HL-60 (cell line): ENCODE data around the gene F7.

ENCODE experiments used
- POLR2AphosphoS5 ChIP-seq: IDR thresholded peaks from 2 replicates; pipeline ENCODE4 v1.6.1; 2012; ENCODE audit warnings: low read depth
- REST ChIP-seq: IDR thresholded peaks from 2 replicates; pipeline ENCODE4 v1.6.1; 2012; ENCODE audit warnings: low read depth; ENCODE audit not compliant: insufficient replicate concordance
- SPI1 ChIP-seq: IDR thresholded peaks from 2 replicates; pipeline ENCODE4 v1.6.1; 2012; ENCODE audit warnings: low read depth, mild to moderate bottlenecking, borderline replicate concordance
- TF ChIP-seq, protein P1 (sequence below): IDR thresholded peaks from one replicate; pipeline ENCODE4 v1.5.1; 2011; ENCODE audit warnings: low read length, control low read depth, inconsistent platforms; ENCODE audit not compliant: insufficient read depth

DNA sequence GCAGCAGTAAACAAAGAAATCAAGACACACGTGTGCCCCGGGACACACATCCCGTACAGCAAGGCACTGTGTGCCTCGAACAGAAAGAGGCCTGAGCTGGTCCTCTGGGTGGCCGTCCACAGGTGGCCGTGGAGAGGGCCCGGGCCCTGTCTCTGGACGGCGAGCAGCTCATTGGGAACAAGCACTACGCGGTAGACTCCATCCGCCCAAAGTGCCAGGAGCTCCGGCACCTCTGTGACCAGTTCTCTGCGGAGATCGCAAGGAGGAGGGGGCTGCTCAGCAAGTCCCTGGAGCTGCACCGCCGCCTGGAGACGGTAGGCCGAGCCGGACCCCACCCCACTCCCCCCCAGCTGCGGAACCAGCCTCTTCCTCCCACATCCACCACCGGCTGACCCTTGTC is 30.7 kb upstream of the F7 start:
- no peak for TF ChIP-seq SPI1
- TF ChIP-seq, protein P1, sequence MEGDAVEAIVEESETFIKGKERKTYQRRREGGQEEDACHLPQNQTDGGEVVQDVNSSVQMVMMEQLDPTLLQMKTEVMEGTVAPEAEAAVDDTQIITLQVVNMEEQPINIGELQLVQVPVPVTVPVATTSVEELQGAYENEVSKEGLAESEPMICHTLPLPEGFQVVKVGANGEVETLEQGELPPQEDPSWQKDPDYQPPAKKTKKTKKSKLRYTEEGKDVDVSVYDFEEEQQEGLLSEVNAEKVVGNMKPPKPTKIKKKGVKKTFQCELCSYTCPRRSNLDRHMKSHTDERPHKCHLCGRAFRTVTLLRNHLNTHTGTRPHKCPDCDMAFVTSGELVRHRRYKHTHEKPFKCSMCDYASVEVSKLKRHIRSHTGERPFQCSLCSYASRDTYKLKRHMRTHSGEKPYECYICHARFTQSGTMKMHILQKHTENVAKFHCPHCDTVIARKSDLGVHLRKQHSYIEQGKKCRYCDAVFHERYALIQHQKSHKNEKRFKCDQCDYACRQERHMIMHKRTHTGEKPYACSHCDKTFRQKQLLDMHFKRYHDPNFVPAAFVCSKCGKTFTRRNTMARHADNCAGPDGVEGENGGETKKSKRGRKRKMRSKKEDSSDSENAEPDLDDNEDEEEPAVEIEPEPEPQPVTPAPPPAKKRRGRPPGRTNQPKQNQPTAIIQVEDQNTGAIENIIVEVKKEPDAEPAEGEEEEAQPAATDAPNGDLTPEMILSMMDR, result no peak
- TF ChIP-seq REST, result no peak
- no peak for TF ChIP-seq POLR2AphosphoS5
